HFF-Myc (cell line): ENCODE data around the gene CTNND2.

ENCODE experiments used
- DNase-seq: peaks from one replicate; pipeline ENCODE4 v3.0.0-alpha.2; 2011; ENCODE audit warnings: low read depth; ENCODE audit errors: extremely low read depth
- H3K4me3 ChIP-seq: replicated peaks from 2 replicates; pipeline ENCODE4 v1.5.1; 2011; ENCODE audit warnings: low read depth, mild to moderate bottlenecking, control low read depth, low read length
- CTCF ChIP-seq: IDR thresholded peaks from 2 replicates; pipeline ENCODE4 v1.5.1; 2012; ENCODE audit warnings: mild to moderate bottlenecking, low read depth, low read length, control low read depth; ENCODE audit errors: missing control alignments

CTNND2 gene

GRCh38 chr5:11902201-11902619 is 2.0 kb downstream of the CTNND2 start:
- DNase-seq = no peak
- no peak overlapping the region for H3K4me3 ChIP-seq
- TF ChIP-seq CTCF = no peak

- DNase-seq = no peak
- H3K4me3 ChIP-seq = no peak overlapping the region
- no peak for TF ChIP-seq CTCF
Measured at GRCh38 chr5:11898787-11899186, 5.5 kb downstream of the CTNND2 start.

- TF ChIP-seq CTCF = no peak
- no peak for DNase-seq
- no peak overlapping the region for H3K4me3 ChIP-seq
Measured at GRCh38 chr5:11897781-11898180, 6.5 kb downstream of the CTNND2 start.

- TF ChIP-seq CTCF = no peak
- H3K4me3 ChIP-seq = no peak overlapping the region
- DNase-seq = no peak
Measured at GRCh38 chr5:11894992-11895391, 9.3 kb downstream of the CTNND2 start.

- no peak for TF ChIP-seq CTCF
- no peak overlapping the region for H3K4me3 ChIP-seq
Measured at GRCh38 chr5:11892832-11893231, 11.4 kb downstream of the CTNND2 start.

GRCh38 chr5:11890777-11891176 is 13.5 kb downstream of the CTNND2 start:
- H3K4me3 ChIP-seq = no peak overlapping the region
- no peak for DNase-seq
- no peak for TF ChIP-seq CTCF

More at GRCh38 chr5:11892832-11893231, 11.4 kb downstream of the CTNND2 start:
- DNase-seq = no peak

GRCh38 chr5:11888221-11888620 is 16.0 kb downstream of the CTNND2 start:
- no peak for DNase-seq
- no peak overlapping the region for H3K4me3 ChIP-seq
- TF ChIP-seq CTCF = no peak
